Measurements from ENCODE around the gene ASIC3.

Gene ASIC3

GRCh38 chr7:151057989-151058780 lies 9.9 kb downstream of the ASIC3 start:
- DNase-seq: peak; percentile 93 to 98 (median 97)

DNA sequence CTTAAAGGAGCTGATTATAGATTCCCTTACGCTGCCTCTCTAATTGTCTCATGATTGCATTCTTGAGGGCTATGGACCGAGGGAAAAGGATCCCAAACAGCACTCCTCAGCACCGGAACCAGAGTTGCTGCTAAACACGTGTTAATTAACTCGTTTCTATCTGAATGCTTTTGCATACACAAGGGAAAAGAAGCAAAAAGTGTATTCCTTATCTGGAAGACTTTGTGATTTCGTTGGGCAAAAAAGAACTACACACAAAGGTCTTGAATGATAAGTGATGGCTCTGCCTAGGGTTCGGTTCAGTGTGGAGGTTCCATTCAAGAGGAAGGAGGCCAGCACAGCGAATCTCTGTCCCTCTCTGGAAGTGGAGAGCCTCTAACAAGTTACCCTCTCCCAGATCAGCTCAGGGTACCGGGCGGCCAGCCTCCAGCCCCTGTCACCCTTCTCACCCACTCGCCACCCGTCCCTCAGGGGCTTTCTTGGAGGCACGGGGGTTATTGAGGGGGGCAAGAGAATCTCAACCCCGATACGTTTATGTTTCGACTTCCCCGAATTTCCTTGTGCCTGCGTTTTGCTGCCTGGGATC lies 10.5 kb downstream of the ASIC3 start:
- DNase-seq: no peak

DNA sequence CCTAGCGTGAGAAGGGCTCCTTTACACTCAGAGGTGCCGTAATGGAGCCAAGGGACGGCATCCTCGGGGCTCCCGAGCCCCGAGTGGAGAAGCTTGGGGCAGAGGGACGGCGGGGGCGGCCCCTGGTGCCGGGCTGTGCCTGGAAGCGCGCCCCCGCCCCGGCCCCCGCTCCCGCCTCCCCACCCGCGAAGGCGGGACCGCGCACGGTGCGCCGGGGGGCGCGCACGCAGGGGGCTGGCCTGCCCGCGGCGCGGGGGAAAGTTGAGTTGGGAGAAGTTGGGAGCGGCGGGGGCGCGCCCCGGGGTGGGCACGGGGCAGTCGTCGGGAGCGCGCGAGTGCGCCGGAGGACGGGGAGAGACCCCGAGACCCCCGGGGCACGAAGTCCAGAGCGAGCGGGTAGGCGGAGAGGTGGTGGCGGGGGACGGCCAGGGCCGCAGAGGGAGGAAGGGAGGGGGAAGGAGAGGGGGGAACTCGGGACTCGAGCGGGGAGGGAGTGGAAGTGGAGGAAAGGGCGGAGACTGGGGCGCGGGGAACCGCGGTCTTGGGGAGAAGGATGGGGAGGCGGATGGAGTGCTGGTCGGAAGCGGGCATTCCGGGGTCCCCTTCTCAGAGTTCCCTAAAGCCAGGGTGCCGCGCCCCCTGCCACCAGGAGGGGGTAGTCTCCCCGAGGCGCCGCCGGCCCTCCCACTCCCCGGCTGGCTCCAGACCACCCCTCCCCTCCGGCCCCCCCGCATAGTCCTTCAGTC lies 11.2 kb downstream of the ASIC3 start, which contains the start of gene SLC4A2:
Gene SLC4A2, plus strand, starts transcription at position 223 of the 746 bp plus-strand sequence. CDS start 2,399 bp downstream, outside the sequence.
- DNase-seq: peak; percentile 39 to 68 (median 50)

- DNase-seq: no peak
These were observed 11.7 kb downstream of the ASIC3 start for GRCh38 chr7:151060113-151060415.

- no peak for DNase-seq
These were observed 12.3 kb downstream of the ASIC3 start for GRCh38 chr7:151060416-151061212.

DNA sequence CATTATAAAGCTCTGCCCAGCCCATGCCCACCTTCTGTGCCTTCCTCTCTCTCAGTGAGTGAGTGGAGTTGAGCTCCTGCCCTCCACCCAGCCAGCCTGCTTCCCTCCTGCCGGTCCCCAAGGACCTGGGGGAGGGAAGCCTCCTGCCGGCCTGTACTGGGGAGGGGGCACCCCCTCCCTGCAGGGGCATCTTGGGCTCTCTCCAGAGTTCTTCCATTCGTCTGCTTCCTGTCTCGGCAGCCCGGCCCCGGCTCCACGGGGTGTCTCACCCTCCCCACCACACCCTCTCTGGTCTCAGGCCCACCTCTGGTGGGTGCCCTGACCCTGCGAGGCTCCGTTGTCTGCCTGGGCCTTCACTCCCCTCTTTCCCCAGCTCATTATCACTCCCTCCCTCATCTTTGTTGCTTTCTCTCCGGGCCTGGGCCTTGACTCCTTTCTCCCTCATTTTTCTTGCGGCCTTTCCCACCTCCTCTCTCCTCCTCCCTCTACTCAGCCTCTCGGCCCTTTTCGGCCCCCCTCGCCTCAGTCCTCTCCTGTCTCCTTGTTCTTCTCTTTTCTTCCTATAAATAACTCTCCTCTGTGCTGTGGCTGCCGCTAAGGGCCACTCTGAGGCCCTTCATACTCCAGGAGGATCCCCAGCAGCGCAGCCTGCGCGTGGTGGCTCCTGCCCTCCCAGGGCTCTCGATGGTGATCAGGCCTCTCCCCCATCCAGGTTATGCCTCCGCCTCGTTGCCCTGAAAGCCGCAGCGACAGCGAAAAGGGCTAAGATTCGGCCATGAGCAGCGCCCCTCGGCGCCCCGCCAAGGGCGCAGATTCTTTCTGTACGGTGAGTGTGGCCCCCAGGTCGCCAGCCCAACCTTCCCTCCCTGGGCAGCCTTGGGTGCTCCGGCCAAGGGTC lies 13.1 kb downstream of the ASIC3 start:
- DNase-seq: no peak

DNA sequence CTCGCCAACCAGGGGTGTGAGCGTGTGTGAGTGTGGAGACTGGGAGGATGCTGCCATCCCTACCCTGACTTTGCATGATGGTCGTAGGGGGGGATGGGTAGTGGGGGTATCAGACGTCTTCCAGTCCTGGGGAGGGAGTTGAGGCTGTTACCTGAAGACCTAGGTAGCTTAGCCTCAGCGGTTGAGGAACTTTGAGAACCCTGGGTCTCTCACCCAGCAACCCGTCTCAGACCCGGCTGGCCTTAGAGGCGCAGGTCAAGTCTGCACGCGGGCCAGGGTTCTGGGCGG lies 13.7 kb downstream of the ASIC3 start:
- no peak for DNase-seq

- no peak for DNase-seq
These were observed 14.3 kb downstream of the ASIC3 start for GRCh38 chr7:151062399-151063211.

DNA sequence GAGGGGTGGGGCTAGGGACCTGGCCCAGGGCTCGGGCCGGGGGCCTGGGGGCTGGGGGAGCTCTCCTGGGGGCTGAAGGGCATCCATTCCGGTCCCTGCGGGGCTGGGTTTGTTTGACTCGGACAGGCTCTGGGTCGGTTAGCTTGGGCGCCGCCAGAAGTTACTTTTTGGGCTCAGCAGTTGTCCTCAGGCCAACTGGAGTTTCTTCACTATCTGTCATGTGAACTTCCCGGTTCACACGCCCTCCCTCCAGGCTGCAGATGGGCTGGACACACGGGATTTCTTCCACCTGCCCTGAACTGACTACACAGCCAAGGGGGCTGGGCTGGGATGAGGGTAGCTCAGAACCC lies 14.9 kb downstream of the ASIC3 start:
- no peak for DNase-seq

DNA sequence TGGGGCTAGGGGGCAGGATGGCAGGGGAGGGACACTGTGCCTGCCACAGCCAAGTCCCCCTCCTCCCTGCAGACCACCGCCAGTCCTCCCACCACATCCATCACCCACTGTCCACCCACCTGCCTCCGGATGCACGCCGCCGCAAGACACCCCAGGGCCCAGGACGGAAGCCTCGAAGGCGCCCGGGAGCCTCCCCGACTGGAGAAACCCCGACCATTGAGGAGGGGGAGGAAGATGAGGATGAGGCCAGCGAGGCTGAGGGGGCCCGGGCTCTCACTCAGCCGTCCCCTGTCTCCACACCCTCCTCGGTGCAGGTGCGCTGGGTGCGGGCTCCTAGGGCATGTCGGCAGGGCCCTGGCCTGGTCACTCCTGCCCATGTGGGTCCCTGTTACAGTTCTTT lies 16.1 kb downstream of the ASIC3 start:
- DNase-seq: no peak

DNA sequence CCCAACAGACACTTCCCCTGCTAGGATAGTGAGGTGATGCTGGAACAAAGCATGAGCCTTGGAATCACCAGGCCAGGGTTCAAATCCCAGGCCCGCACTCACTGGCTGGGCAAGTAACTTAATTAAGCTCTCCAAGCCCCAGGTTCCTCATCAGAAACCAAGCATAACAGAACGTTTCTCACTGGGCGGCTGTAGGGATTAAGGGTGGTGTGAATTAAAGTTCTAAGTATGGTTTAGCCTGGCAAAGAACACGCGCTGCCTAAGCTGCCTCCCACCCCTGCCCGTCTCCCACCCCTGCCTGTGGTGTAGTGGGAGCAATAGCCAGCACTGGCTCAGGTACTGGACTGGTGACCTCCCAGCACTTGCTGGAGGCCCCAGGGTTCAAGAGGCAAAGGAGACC lies 16.7 kb downstream of the ASIC3 start:
- DNase-seq: no peak

DNA sequence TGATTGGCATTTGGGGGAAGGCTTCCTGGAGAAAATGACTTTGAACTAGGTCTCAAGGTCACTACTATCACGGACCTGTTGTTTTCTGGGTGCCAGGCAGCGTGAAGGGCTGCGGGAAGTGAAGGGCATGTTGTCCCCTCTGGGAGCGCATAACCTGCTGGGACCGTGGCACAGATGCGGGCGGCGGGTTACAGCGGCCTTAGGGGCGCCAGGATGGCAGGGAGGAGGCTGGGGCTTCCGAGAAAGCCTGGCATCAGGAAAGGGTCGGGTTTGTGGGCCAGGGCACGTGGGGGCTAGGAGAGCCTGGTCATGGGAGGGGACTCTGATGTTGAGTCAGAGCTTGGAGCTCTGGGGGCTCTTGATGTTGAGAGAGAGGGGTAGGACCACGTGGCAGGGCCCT lies 17.2 kb downstream of the ASIC3 start:
- no peak for DNase-seq

GRCh38 chr7:151066273-151066974 lies 18.1 kb downstream of the ASIC3 start:
- no peak for DNase-seq

DNA sequence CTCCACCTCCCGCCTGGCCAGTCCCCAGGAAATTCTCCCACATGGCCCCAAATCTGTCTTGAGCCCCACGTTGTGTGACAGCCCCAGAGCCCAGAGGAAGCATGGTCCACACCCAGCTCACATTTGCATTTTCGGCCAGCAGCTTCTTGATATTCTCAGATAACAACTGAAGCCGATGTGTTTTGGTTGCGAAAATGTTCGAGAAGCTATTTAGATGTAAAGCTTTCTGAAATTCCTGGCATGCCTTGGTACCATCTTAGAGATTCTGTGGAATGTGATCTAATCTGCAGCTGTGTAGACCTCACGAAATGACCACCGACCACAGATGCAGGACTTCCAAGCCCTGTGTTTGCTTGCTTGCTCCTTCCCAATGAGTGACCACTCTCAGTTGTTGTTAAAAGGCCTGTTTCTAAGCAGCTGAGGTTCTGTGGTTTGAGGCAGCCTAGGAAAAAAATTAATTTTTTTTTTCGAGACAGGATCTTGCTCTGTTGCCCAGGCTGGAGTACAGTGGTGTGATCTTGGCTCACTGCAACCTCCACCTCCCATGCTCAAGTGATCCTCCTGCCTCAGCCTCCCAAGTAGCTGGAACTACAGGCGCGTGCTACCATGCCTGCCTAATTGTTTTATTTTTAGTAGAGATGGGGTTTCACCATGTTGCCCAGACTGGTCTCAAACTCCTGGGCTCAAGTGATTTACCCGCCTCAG lies 19.9 kb downstream of the ASIC3 start:
- no peak for DNase-seq

DNA sequence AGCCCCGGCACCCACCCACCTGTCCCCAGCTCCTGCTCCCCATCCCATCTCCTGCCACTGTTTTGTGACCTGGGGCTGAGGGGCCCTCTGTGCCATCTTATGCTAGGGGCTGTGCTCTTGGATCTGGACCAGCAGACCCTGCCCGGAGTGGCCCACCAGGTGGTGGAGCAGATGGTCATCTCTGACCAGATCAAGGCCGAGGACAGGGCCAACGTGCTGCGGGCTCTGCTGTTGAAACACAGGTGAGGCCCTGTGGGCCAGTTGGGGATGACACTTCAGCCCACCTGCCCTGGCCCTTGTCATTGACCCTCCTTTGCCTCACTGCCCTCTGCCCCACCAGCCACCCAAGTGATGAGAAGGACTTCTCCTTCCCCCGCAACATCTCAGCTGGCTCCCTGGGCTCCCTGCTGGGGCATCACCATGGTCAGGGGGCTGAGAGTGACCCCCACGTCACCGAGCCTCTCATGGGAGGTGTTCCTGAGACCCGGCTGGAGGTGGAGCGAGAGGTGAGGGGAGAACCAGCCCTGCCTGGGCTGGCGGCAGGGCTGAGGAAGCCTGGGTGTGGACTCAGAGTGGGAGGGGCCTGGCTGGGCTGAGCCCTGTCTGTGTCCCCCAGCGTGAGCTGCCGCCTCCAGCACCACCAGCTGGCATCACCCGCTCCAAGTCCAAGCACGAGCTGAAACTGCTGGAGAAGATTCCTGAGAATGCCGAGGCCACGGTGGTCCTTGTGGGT lies 21.7 kb downstream of the ASIC3 start:
- DNase-seq: no peak

DNA sequence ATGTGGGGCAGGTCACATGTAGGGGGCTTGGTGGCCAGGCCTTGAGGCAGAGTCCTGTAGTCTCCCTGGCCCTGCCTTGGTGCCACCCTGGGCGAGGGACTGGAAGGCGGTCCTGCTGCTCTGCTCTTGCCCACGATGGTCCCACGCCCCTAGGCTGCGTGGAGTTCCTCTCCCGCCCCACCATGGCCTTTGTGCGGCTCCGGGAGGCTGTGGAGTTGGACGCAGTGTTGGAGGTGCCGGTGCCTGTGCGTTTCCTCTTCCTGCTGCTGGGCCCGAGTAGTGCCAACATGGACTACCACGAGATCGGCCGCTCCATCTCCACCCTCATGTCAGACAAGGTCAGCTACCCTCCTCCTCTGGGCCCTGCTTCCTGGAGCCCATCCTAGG lies 22.2 kb downstream of the ASIC3 start:
- no peak for DNase-seq

DNA sequence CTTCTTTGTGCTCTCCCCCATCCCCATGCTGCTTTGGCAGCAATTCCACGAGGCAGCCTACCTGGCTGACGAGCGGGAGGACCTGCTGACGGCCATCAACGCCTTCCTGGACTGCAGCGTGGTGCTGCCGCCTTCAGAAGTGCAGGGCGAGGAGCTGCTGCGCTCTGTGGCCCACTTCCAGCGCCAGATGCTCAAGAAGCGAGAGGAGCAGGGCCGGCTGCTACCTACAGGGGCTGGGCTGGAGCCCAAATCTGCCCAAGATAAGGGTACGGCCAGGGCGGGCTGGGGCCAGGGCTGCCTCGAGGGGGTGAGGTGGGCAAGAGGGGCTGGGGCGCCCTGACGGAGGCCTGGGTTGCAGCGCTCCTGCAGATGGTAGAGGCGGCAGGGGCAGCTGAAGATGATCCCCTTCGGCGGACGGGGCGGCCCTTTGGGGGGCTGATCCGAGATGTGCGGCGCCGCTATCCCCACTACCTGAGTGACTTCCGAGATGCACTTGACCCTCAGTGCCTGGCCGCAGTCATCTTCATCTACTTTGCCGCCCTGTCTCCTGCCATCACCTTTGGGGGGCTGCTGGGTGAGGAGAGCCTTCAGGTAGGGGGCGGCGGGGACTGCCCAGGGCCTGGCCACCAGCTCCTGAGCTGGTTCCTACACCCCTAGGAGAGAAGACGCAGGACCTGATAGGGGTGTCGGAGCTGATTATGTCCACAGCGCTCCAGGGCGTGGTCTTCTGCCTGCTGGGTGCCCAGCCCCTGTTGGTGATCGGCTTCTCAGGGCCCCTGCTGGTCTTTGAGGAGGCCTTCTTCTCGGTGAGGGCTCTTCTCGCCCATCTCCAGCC lies 22.9 kb downstream of the ASIC3 start:
- no peak for DNase-seq

GRCh38 chr7:151073990-151074389 lies 25.7 kb downstream of the ASIC3 start:
- DNase-seq: no peak

Data from T-helper 1 cell (primary cell).